Stimulated activated CD4-positive, alpha-beta T cell treated with anti-CD3 and anti-CD28 coated beads, Interleukin-1b, Interleukin-23, amount 100 ng/mL, for 4 hours (primary cell): ENCODE measurements around the gene PNLIP.

Experiments used
- DNase-seq, 2 donors: peaks; one replicate each; pipeline ENCODE4 v3.0.0-alpha.2; 2020; ENCODE audit warnings: low read depth in 2 of 2

The PNLIP gene

GRCh38 chr10:116545756-116546155, at the start of gene PNLIP:
Gene PNLIP, plus strand, starts transcription at chr10:116545931. Its CDS starts 162 bp downstream, at chr10:116546093.
- no peak for DNase-seq

GRCh38 chr10:116504786-116505185, 40.9 kb upstream of the PNLIP start:
- no peak for DNase-seq

GRCh38 chr10:116510565-116510964, 35.2 kb upstream of the PNLIP start:
- no peak for DNase-seq

- no peak for DNase-seq
Observed at GRCh38 chr10:116511365-116511764, 34.4 kb upstream of the PNLIP start.

GRCh38 chr10:116521424-116522290, 24.1 kb upstream of the PNLIP start:
- DNase-seq = no peak

DNA sequence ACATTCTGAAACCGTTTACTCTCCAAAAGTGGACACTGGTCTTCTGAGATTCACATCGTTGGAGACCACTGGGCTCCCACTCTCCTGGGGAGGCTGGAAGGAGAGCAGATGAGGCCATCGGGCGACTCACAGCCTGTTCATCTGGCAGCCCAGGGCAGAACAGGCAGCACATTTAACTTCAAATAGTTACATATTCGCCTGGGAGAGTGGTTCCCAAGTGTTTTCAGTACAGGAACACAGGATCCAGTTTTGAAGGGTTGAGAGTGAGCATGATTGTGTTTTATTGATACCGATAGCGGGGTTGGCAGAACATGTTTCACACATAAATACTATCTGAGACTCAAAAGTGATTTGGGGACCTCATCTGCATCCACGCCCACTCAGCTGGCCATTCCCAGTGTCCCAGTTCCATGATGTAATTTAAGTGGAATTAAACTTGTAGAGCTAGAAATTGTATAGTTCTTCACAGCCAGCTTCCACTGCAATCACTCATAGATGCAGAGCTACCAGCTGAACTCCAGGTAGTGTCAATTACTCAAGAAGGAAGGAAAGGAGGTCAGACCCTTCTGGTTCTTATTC, 22.8 kb upstream of the PNLIP start:
- DNase-seq = no peak

DNA sequence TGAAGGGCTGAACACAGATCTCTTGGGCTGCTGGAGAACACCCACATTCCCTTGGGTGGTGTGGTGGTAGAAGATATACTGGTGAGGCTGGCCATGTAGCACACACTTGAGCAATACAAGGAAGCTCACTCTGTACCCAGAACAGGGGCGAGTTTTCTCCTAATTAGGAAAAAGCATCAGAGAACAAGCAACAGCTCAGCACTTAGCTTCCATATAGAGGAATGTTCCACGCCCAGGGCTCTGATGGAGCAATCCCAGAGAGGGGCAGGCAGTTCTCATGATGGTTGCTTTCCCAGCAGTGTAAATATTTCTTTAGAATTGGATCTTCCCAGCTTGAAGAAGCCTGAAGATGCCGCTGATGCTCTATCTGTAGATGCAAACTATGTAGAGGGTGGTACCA, 21.0 kb upstream of the PNLIP start:
- DNase-seq = no peak

DNA sequence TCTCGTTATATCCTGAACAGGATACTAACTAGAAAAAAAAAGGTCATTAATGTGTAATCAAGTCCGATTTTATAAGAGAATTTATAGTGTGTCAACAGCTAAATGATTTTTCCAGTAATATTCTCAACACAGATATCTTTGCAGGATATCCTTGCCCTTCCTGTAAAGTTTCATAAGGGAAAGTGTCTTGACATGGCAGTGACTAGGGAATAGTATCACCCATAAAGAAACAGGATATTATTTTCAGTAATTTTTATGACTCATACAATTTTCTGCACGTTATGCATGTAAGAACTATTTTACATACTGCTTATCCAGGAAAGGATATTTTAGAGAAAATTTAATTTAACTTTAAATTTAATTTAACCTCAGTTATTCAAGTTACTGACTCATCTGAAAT, 19.5 kb upstream of the PNLIP start:
- DNase-seq = no peak

DNA sequence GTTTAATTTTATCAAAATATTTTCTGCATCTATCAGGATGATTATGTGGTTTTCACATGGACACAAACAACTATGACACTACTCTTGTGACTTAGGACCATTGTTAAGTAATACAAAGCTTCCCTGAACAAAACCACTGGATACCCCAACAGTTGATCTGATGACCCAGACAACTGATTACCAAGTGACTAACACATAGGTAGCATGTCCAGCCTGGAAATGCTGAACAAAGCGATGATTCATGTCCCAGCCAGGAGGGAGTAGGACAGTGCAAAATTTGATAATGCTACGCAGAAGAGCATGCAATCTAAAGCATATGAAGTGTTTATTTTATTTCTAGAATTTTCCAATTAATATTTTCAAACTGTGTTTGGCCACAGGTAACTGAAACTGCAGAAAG, 8.9 kb upstream of the PNLIP start:
- DNase-seq = no peak

GRCh38 chr10:116538456-116538855, 7.3 kb upstream of the PNLIP start:
- no peak for DNase-seq

DNA sequence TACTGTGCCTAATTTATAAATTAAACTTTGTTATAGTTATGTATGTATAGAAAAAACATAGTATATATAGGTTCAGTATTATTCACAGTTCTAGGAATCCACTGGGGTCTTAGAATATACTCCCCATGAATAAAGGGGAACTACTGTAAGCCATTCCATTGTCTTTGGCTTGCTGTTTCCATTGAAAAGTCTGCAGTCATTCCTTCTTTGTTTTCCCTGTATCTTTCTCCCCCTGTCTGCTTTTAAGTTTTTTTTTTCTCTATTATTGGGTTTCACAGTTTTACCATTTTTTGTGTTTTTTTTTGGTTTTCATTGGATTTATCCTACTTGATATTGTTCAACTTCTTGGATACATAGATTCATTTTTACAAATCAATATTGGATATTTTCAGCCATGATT, 6.7 kb upstream of the PNLIP start:
- DNase-seq = no peak

- DNase-seq = no peak
Observed at GRCh38 chr10:116540814-116541213, 4.9 kb upstream of the PNLIP start.

- no peak for DNase-seq
Observed at GRCh38 chr10:116542007-116542677, 3.6 kb upstream of the PNLIP start.

DNA sequence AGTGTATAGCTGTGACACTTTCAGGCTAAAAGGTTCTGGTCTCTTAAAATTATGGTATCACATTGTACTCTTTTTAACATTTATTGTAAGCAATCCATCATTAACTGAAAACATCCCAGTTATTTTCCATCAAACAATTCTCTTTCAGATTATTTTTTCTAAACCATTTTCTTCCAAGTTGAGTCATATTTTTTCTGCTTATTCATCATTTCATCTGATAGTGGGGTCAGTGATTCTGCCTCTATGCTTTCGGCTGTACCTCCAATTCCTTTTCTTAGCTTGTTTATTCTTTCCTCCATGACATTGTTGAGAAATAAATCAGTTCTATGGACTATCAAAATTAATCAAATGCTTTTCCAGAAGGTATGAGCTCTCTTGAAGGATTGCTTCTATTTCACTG, 609 bp upstream of the PNLIP start:
- DNase-seq = no peak

DNA sequence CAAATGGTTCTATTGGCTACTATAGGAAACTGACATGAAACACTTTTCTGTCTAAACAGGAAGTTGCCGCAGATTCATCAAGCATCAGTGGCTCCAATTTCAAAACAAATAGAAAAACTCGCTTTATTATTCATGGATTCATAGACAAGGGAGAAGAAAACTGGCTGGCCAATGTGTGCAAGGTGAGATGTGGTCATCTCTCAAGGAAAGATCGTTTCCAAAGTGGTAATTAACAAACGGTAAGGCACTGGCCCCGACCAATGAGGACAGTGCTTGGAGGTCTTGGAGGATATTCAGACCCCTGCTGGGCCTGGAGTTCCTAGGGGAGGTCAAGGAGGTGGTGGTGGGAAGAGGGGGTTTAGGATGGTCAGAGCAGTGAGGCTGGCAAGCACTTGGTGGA, 2.6 kb downstream of the PNLIP start:
- no peak for DNase-seq

- no peak for DNase-seq
Observed at GRCh38 chr10:116553378-116553980, 7.7 kb downstream of the PNLIP start.

DNA sequence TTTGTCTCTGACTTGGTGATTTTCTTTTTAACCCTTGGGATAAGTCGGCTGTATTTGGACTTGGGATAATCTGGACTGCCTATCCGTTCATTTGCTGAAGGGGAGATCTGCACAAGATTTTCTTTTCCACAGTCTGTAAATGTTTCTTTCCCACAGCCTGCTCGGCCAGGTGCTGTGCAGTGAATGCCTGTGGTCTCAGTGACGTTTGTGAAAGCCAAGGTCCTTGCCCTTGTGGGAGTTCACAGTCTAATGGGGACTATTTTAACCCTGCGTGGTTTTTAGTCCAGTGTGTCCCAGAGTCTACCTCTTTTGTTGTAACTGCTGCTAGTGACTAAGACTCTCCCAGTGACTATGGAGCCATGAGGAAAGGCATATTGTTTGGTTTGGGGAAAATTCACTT, 8.9 kb downstream of the PNLIP start:
- no peak for DNase-seq

- no peak for DNase-seq
Observed at GRCh38 chr10:116555880-116556279, 10.1 kb downstream of the PNLIP start.

DNA sequence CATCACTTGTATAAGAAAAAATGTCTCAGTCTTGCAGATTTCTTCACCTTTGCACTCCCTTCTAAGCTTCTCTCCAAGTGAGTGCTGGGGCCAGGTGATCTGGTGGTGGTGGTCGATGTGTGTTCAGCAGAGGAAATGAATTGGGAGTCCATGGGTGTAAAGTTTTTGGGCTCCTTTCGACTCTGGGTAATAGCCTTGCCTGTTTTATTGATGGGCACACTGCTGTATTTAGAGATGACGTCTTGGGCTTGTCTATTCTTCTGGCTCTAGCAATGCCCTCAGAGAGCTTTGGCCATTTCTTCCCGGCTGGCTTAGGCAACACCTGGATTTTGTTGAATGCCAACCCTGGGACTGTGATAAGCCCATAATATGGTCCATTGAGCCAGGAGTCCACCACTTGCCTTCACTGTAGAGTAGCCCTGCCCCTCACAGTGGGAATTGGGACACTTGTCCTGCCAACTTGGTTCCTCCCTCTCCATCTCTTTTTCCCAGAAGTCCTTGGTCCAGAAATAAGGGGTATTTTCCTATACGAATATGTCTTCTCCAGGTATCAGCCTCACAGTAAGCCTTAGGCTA, 11.7 kb downstream of the PNLIP start:
- no peak for DNase-seq

DNA sequence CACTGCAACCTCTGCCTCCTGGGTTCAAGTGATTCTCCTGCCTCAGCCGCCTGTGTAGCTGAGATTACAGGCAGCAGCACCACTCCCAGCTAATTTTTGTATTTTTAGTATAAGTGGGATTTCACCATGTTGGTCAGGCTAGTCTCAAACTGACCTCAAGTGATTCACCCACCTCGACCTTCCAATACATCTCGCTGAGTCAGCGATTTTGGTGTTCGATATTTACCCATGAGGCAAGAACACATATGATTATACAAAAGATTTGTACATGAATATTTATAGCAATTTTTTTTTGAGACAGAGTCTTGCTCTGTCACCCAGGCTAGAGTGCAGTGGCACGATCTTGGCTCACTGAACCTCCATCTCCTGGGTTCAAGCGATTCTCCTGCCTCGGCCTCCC, 19.8 kb downstream of the PNLIP start:
- DNase-seq = no peak

- DNase-seq = no peak
Observed at GRCh38 chr10:116566932-116567331, 21.2 kb downstream of the PNLIP start.

DNA sequence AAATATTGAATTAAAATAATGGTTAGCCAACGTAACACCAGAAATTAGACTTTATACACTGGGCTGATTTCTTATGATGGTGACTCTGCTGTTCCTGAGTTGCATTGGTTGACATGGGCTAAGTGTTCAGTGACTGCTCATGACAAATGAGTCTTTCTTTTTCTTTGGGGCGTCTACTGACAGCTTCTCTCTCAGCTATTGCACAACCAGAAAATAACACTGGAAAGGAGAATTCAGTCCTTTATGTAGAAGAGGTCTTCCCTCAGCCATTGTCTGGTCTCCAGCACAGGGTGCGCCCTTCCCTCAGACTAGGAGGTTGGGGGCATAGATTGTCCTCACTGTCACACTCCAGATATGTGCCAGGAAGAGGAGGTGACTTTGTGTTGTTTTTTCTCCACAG, 21.6 kb downstream of the PNLIP start:
- DNase-seq = no peak
